Astrocyte of the cerebellum (primary cell): ENCODE measurements around the gene CRYGD.

Experiments
- DNase-seq: peaks from one replicate; pipeline ENCODE4 v3.0.0-alpha.2; 2011; ENCODE audit warnings: low read depth
- H3K4me3 ChIP-seq: 2 replicates; pipeline ENCODE4 v1.5.1; 2011; ENCODE audit warnings: mild to moderate bottlenecking, low read depth, low read length, moderate library complexity
- CTCF ChIP-seq: IDR thresholded peaks from 2 replicates; pipeline ENCODE4 v1.5.1; 2012; ENCODE audit warnings: low read length, low read depth, moderate library complexity, mild to moderate bottlenecking; ENCODE audit errors: missing control alignments
- in situ Hi-C: cut with HindIII; loops from 2 replicates; pipeline ENCODE4 v1.10.0; 2017; ENCODE audit warnings: low sequenced_read_pairs

CRYGD gene

DNA sequence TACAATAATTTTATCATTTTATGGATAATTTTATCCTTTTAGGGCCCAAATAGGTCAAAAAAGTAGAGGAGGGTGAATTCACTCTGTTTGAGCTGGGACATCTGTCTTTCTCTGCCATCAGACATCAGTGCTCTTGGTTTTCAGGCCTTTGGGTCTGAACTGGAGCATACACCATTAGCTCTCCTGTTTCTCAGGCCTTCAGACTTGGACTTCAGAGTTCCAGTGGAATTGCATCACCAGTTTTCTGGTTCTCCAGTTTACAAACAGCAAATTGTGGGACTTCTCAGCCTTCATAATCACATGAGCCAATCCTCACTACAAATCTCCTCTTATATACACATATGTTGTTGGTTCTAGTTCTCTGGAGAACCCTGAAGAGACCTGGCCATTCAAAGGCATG lies 33.9 kb downstream of the CRYGD start:
- no peak for TF ChIP-seq CTCF
- H3K4me3 ChIP-seq: no peak overlapping the region
- in situ Hi-C loops: no loop called here
- no peak for DNase-seq

DNA sequence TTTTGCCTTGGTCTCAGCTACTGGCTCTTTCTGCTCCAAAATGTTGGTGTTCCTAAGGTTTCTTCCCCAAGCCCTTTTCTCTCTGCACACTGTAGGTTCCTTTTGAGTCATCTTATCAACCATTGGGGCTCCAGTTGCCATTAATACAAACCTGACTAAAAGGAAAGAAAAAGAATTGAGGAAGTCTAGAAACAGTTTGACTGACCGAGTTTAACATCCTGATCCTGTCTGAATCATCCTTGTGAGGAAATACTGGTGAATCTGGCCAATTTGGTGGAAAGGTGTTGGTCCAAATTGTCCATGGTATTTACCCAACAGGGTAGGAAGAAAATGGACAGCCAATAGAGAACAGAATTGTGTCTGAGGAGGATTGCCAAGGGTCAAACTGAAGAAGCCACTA lies 38.3 kb downstream of the CRYGD start:
- in situ Hi-C loops: no loop called here
- no peak for TF ChIP-seq CTCF
- DNase-seq: no peak
- no peak overlapping the region for H3K4me3 ChIP-seq

- in situ Hi-C loops: no loop called here
- TF ChIP-seq CTCF: no peak
- no peak overlapping the region for H3K4me3 ChIP-seq
- DNase-seq: no peak
These were observed 40.5 kb downstream of the CRYGD start for GRCh38 chr2:208083807-208084206.

- H3K4me3 ChIP-seq: no peak overlapping the region
- no peak for TF ChIP-seq CTCF
- no peak for DNase-seq
- in situ Hi-C loops: no loop called here
These were observed 47.0 kb downstream of the CRYGD start for GRCh38 chr2:208077276-208077675.

DNA sequence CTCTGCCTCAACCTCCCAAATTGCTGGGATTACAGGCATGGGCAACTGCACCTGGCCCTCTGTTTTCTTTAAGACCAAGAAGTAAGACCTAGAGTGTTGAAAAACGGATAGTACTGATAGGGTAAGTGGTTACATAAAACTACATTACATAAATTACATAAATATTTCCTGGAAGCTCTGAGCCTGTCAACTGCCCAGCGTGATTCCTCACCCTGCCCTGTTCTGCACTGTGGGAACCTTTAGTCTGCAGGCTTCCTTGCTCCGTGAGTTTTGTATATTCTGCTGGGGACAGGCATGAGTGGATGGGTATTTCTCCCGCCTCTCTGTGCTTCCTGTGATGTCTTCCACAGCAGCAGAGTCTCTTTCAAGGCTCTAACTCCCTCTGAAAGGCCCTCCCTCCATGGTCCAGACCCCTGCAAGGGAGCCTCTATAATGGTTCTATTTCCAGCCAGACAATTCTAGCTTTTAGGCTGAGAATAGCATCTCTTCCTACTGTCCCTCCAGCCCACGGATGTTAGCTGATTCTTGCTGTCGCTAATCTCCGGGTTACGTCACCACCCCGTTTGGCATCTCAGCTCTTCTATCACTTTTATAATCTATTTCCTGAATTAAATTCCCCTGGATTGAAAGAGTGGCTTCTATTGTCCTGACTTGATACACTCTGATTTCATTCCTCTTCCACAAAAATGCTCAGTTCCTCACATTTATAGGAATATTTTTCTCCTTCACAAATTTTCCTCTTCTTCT lies 49.5 kb downstream of the CRYGD start:
- no peak for TF ChIP-seq CTCF
- in situ Hi-C loops: no loop called here
- no peak overlapping the region for H3K4me3 ChIP-seq
- DNase-seq: no peak

DNA sequence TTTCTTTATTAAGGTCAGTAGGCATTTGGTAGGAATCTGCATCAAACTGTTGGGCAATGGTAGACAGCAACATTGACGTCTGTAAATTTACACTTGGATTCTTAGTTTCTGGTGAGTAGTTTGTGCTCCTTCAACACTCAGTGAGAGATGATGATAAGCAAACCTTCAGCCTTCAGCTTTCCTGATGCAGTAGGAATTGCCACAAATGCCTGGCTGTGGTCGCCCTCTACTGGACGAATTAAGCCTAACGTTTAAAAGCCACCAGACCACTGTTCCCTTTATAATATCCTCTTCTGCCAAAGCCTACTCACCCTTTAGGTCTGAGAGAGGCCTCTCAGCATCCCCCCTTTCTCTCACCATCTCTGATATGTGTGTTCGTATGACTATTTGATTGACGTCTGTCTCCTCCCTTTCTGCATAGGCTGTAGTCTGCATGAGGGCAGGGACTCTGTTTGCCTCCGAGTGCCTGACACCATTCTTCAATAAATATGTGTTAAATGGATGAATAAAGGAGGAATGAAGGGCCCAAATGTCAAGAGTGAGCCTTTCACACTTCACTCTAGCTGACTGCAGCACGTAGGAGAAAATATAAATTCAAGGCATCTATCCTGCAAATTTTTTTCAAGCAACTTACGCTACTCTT lies 52.0 kb downstream of the CRYGD start:
- no peak overlapping the region for H3K4me3 ChIP-seq
- DNase-seq: peak; percentile 58
- in situ Hi-C loops: no loop called here
- peak; percentile 35 for TF ChIP-seq CTCF
